ENCODE data around the gene KDM5A. TPM values are rescaled to one million over a fixed set of nuclear protein-coding genes. Genes with fewer than 3 reads are reported as not detected.
A peak's percentile ranks its signal among the peaks of the same experiment; 100 is the strongest.

KDM5A gene
- total and polyA plus RNA-seq, 2 donors from 2014 or later, result 4.5 to 76.6 TPM

GRCh38 chr12:401235-402028 is 12.3 kb upstream of the KDM5A start, which contains the start of gene CCDC77:
CCDC77 (plus strand) TSS chr12:401644; CDS start chr12:409384, 7,740 bp downstream.
- FAIRE-seq, result peak; percentile 53
- no peak within 1 kb of the TSS for H3K27ac ChIP-seq (ENCODE audit: low read depth in 2 of 2, low read length in 2 of 2)
- intact Hi-C loops (cut with DNase I), result no loop called here

GRCh38 chr12:400828-401227 is 11.7 kb upstream of the KDM5A start:
- no peaks in the 10 kb centered on the region for H3K9me3 ChIP-seq (ENCODE audit: control insufficient read depth in 2 of 3, insufficient read depth in 1 of 3, low read length in 3 of 3)
- TF ChIP-seq, protein P1, sequence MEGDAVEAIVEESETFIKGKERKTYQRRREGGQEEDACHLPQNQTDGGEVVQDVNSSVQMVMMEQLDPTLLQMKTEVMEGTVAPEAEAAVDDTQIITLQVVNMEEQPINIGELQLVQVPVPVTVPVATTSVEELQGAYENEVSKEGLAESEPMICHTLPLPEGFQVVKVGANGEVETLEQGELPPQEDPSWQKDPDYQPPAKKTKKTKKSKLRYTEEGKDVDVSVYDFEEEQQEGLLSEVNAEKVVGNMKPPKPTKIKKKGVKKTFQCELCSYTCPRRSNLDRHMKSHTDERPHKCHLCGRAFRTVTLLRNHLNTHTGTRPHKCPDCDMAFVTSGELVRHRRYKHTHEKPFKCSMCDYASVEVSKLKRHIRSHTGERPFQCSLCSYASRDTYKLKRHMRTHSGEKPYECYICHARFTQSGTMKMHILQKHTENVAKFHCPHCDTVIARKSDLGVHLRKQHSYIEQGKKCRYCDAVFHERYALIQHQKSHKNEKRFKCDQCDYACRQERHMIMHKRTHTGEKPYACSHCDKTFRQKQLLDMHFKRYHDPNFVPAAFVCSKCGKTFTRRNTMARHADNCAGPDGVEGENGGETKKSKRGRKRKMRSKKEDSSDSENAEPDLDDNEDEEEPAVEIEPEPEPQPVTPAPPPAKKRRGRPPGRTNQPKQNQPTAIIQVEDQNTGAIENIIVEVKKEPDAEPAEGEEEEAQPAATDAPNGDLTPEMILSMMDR (IDR thresholded peaks at IDR 0.05; ENCODE audit: borderline replicate concordance, extremely low read depth, insufficient read depth), result no peak
- FAIRE-seq, result no peak
- H3K36me3 ChIP-seq (ENCODE audit: control insufficient read depth in 2 of 3, insufficient read depth in 3 of 3, low read length in 3 of 3), result no peaks in the 10 kb centered on the region
- H3K9ac ChIP-seq (ENCODE audit: low read length in 3 of 3), result peak overlapping the region in 2 of 3 donors; percentile 42 to 81
- H3K27me3 ChIP-seq (ENCODE audit: control insufficient read depth, insufficient read depth, low read length), result no peaks in the 10 kb centered on the region
- no peak overlapping the region for H3K27ac ChIP-seq (ENCODE audit: low read depth in 2 of 2, low read length in 2 of 2)
- H3K4me1 ChIP-seq (ENCODE audit: control insufficient read depth in 2 of 3, insufficient read depth in 2 of 3, low read depth in 1 of 3, low read length in 3 of 3), result peaks cover 0 to 3% (median 0%) of the 10 kb centered on the region in 3 donors
- H3K4me3 ChIP-seq (ENCODE audit: low read length in 3 of 3), result peak overlapping the region; percentile 69 to 97 (median 96)
- intact Hi-C loops (cut with DNase I), result no loop called here
- DNase-seq, result no peak

More at GRCh38 chr12:401235-402028, 12.3 kb upstream of the KDM5A start, which contains the start of gene CCDC77:
- Histone ChIP-seq H3K9ac (ENCODE audit: low read length in 3 of 3) (peak within 1 kb of the TSS; percentile 81 to 97 (median 90)), H3K27me3 (ENCODE audit: control insufficient read depth, insufficient read depth, low read length) (no peaks in the 10 kb centered on the region), H3K36me3 (ENCODE audit: control insufficient read depth in 2 of 3, insufficient read depth in 3 of 3, low read length in 3 of 3) (no peaks in the 10 kb centered on the region), H3K4me1 (ENCODE audit: control insufficient read depth in 2 of 3, insufficient read depth in 2 of 3, low read depth in 1 of 3, low read length in 3 of 3) (peaks cover 0 to 3% (median 0%) of the 10 kb centered on the region in 3 donors), H3K4me3 (ENCODE audit: low read length in 3 of 3) (peak within 1 kb of the TSS; percentile 96 to 98 (median 97)), H3K9me3 (ENCODE audit: control insufficient read depth in 2 of 3, insufficient read depth in 1 of 3, low read length in 3 of 3) (no peaks in the 10 kb centered on the region)
- TF ChIP-seq, protein P1 (IDR thresholded peaks at IDR 0.05; ENCODE audit: borderline replicate concordance, extremely low read depth, insufficient read depth), result peak; percentile 38
- DNase-seq, result peak; percentile 95 to 98 (median 95)

GRCh38 chr12:388541-389141 is 479 bp downstream of the KDM5A start:
- Histone ChIP-seq H3K36me3 (ENCODE audit: control insufficient read depth in 2 of 3, insufficient read depth in 3 of 3, low read length in 3 of 3) (peaks cover 0 to 13% (median 0%) of the 10 kb centered on the region in 3 donors), H3K27me3 (ENCODE audit: control insufficient read depth, insufficient read depth, low read length) (no peaks in the 10 kb centered on the region), H3K9ac (ENCODE audit: low read length in 3 of 3) (peak overlapping the region; percentile 77 to 99 (median 94)), H3K4me3 (ENCODE audit: low read length in 3 of 3) (peak overlapping the region; percentile 79 to 100 (median 98)), H3K9me3 (ENCODE audit: control insufficient read depth in 2 of 3, insufficient read depth in 1 of 3, low read length in 3 of 3) (no peaks in the 10 kb centered on the region), H3K4me1 (ENCODE audit: control insufficient read depth in 2 of 3, insufficient read depth in 2 of 3, low read depth in 1 of 3, low read length in 3 of 3) (peaks cover 0 to 8% (median 5%) of the 10 kb centered on the region in 3 donors), H3K27ac (ENCODE audit: low read depth in 2 of 2, low read length in 2 of 2) (peak overlapping the region; percentile 98 to 99)
- TF ChIP-seq, protein P1 (IDR thresholded peaks at IDR 0.05; ENCODE audit: borderline replicate concordance, extremely low read depth, insufficient read depth), result no peak
- FAIRE-seq (no peak), DNase-seq (peak in 4 of 5 donors; percentile 11 to 81 (median 52))
- intact Hi-C loops (cut with DNase I), result no loop called here

All from kidney (tissue), 14 donors.